HG03135 (cell line): Measurements from ENCODE around the gene IGSF9.
"Not testable (repeated sequence)": the region's sequence is repeated elsewhere in the genome, so short reads cannot be mapped to it uniquely, and the experiment has no call there.

Experiments
- ATAC-seq: cut with Tn5 transposase; IDR thresholded peaks from one replicate; pipeline ENCODE4 v1.9.1; 2021; ENCODE audit warnings: mild to moderate bottlenecking, moderate library complexity; ENCODE audit not compliant: unreplicated experiment

IGSF9 gene

DNA sequence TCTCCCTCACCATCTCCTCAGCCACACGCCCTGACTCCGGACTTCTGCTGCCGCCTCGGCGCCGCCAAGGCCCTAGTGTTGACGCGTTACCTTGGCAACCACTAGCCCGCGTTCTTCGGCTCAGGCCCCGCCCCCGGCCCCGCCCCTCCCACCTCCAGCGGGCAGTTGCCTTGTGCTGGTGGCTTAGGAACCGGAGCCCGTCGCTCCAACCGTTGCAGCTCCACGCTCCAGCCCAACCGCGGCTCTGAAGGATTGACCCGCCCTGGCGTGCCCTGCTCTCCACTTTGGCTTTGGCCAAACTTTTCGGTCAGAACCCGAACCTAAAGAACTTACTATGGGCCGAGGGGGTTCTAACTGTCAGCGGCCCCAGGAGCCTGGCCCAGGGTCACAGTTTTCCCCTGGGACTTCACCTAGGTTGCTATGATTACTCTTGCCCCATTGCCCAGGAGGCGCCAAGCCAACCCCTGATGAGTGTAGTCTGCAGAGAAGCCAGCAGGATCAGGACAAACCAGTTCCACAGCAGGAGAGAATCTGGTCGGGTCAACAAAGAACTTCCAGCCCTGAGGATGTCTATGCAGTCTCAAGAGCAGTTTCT, 45.2 kb downstream of the IGSF9 start, which contains the start of gene CFAP45:
TSS of gene CFAP45 (minus strand) at position 80 of the 595 bp plus-strand sequence. CDS start at position 13, 67 bp downstream.
- ATAC-seq: no peak

GRCh38 chr1:159899634-159900033, 45.8 kb downstream of the IGSF9 start:
- ATAC-seq: not testable (repeated sequence)

DNA sequence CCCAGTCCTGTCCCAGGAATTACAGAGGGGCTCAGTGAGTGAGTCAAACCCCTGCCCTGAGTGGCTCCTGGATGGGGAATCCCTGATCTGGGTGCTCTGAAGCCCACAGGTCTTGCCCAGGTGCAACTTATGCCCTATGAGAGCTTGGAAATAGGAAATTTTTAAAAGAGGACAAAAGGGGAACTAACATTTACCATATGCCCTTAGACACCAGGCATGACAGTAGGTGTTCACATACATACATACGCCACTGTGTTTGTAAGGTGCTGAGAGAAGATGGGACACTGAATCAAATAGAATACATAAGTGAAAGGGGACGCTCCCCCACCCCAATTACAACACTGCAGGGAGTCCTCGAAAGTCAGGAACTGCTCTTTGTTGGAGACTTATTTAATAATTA, 46.9 kb downstream of the IGSF9 start:
- no peak for ATAC-seq

DNA sequence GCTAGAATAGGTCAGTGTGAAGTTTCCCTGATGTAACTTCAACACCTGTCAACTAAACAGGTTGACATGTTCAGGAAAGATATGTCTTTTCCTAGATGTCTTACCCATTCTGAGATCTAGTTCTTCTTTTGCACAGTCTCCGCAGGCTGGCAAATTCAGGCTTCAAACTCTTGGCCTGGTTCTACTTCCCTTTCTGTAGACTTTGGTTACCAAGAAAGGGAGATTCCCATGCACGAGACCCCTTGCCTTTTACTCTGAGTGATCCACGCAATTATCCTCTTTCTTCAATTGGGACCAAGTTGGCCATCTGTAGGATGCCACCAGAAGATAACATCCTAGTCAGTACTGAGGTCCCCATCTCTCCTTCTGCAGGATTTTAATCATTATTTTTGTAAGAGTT, 47.5 kb downstream of the IGSF9 start:
- ATAC-seq: no peak

DNA sequence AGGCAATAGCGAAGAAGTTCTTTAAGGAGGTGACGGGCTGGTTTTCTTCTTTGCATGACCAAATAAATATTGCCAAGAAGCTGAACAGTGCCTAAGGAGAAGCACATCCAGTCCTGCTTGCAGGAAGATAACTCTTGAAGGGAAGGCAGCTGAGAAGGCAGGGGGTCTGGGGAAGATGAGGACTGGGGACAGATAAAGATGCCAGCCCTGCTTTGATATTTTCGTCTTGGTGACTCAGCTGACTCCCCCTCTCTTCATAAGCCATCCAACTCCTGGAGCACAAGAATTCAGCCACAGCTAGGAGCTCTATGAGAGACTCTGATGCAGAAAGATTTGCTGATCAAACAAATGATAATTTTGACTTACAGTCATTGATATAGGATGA, 48.9 kb downstream of the IGSF9 start:
- no peak for ATAC-seq

GRCh38 chr1:159895836-159896545, 49.4 kb downstream of the IGSF9 start:
- no peak for ATAC-seq

DNA sequence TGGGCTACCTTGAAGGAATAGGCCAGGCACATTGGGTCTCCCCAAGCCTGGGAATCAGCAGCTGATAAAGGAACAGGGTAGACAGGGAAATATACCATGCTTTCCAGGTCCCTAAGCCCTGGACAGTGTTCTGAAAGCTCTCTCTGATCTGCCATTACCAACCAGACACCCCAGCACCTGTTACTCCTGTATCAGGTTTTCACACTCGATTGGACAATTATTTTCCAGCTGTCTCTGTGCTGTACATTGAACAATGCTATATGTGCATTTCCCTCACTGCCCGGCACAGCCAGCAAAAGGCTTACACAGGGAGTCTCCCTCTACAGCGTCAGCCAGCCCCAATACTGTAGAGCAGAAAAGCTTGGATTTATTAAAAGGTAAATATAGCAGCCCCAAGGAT, 50.1 kb downstream of the IGSF9 start:
- ATAC-seq: no peak

DNA sequence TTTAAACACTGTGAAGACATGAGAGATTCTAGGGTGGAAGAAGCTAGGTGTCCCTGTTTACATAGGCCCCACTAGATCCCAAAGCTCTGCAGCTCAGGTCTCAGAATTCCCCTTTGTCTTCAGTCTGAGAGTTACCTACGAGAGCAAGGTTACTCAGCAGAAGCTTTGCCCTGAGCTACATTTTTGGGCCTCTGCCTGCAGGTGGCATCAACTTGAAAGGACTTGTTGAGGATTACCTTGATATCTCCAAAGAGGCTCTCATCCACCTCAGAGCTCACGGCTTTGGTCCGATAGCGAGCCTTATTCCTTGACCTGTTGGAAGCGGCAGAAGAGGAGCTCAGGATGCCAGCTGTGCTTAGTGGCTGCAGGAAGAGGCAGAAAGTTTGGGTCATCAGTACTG, 52.5 kb downstream of the IGSF9 start:
- no peak for ATAC-seq

DNA sequence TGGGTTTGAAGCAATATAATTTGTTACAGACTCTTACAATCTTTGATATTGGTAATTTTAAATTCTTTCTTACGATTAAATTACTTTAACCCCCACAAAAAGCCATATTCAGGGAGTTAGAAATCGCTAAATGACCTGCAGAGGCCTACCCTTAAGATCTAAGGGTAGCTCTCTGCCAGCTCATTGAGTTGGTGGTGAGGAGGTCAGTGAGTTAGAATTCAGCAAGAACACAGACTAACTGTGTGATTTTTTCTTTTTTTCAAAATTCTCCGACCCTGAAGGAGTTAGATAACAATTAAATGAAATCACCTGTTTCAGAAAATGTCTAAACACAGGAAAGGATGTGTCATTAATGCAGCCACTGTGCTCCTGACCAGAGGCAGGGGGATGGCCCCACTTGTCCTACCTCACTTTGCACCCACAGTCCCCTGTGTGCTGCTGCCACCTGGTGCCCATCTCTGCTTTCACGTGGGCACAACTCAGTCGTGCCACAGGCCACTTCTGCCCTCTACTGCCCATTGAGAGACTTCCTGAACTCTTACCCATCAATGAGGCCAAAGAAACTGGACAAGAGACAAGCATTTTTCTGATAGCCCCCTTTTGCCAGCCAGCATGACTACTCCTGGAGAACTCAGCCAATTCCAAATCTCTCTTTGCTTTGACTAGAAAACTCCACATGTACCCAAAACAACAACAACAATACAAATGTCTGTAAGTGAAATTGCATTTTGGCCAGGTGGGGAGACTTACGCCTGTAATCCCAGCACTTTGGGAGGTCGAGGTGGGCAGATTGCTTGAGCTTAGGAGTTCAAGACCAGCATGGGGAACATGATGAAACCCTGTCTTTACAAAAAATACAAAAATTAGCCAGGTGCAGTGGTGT, 53.9 kb downstream of the IGSF9 start:
- ATAC-seq: peak; percentile 44

DNA sequence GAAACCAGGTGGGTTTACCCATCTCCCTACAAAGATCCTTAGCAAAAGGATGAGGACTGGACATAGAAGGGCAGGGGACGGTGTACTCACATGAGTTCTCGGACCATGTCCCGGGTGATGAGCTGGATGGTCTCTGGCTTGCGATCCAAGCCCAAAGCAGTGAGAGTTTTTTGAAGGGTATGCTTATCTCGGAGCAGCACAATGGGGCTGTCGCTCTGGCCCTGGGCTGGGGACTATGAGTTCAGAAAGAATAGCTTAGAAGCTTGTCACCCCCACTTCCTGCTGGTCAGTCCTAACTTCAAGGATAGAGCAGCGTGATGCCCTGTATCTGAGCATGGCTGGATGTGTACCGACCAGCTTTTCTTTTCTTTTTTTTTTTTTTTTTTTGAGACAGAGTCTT, 55.0 kb downstream of the IGSF9 start:
- ATAC-seq: no peak

- ATAC-seq: peak; percentile 93
Measured at GRCh38 chr1:159889821-159890252, 55.6 kb downstream of the IGSF9 start.

- no peak for ATAC-seq
Measured at GRCh38 chr1:159889202-159889601, 56.2 kb downstream of the IGSF9 start.

DNA sequence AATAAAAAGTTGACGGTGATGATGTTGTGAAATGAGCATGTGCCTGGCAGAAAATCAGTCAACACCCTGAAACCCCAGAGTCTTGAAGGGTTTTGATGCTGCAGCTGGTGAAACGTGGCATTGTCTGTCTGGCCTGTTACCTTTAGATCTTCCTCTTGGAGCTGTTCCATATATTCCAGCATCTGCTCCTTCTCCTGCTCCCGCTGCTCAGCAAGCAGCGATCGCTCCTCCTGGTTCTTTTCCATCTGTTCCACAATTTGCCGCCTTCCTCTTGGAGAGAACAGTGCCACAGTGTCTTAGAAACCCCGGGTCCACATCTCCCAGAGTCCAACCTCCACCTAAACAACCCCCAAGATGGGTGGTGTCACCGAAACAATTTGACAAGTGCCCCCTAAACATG, 61.1 kb downstream of the IGSF9 start:
- no peak for ATAC-seq

DNA sequence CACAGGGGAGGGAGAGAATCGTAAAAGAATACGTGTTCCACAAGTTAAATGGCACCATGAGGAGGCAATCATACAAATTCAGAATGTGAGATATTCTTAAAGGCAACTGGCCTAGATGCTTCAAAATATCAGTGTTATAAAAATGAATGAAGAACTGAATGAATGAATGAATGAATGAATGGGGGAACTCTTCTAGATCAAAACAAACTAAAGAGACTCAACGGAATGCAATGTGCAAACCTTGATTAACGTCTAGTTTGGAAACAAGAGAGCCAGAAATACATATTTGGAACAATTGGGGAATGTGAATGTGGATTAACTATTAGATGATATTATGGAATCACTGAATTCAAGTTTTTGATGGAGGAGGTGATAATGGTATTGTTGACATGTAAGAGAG, 62.3 kb downstream of the IGSF9 start:
- ATAC-seq: no peak

DNA sequence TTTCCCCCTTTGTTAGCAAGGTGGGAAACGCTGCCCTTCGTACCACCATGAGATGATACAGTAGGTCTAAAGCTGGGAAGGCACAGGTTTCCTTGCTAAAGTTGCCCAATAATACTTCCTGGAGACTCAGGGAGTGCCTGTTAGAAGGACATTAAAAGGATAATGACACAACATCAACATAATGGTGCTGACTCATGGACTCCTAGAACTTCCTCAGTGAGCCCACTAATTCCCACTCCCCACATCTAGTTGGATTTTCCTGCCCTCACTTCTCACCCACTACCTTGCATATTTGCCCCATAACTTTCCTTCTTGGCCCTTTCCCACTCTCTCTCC, 62.9 kb downstream of the IGSF9 start:
- no peak for ATAC-seq

DNA sequence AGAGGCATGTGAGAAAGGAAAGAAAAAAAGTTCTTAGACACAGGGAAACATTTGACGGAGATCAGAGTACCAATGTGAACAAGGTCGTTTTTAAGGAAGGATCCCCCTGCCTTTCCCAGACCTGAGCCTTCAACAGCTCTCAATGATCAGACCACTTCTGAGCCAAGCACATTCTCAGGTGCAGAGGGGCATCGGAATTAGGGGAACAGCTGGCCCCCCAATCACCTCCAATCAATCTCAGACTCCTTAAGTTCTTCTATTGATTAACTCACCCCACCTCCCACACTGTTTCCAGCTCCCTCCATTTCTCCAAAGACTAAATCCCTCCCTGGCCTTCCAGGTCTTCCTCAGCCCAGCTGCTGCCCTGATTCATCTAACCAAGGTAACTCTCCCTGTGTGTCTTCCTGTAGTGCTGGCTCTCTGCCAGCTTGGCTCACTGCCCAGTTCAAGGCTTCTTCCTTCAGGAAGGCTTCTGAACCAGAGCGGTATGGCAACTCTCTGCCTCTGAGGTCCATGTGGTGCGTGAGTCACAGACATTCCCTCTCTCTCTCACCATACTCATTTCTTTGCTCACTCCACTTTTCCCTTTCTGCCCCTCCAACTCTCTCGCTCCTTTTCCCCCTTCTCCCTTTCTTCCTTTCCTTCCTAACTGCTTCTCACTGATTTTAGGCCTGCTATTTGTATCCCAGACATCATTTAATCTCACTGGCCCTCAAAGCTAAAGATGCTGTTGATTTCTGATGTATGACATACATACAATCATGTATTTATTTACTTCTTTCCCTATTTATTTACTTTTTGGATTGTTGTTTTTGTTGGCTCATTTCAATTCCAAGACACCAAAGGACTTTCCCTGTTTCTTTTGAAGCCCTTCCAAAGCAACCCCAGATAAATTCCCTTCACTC, 63.5 kb downstream of the IGSF9 start:
- no peak for ATAC-seq

DNA sequence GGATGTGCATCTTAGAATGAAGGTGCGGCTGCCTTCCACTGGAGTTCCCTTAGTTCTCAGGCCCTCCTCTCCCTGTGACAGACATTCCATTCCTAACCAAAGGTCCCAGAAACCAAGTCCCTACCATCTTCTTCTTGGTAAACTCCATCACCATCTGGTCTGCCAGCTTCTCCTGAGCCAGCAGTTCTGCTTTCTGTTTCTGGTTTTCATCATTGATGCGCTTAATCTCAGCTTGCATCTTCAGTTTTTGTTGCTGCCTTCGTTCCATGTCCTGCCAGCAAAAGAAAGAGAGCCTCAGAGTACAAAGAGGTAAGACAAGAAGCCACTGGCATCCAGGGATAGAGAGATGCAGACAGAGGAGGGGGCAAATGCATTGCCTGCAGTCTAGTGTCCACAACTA, 65.0 kb downstream of the IGSF9 start:
- no peak for ATAC-seq

DNA sequence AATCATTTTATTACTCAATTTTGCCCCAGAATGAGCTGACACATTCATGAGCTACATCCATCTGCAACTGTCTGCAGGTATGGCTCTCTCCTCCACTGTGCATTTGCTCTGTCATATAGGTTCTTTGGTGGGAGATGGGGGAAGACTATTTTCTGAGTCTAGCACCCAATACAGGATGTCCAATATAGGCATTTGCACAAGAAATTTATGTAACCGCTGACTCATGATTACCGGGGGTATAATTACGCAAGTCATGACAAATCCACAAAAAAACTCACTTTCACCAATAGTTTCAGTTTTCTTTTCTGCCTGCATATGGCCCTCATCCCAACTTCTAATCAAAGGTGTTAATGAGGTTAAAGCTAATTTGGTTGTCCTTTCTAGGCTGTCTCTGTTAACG, 65.4 kb downstream of the IGSF9 start:
- ATAC-seq: no peak

- no peak for ATAC-seq
Measured at GRCh38 chr1:159879136-159879535, 66.3 kb downstream of the IGSF9 start.

DNA sequence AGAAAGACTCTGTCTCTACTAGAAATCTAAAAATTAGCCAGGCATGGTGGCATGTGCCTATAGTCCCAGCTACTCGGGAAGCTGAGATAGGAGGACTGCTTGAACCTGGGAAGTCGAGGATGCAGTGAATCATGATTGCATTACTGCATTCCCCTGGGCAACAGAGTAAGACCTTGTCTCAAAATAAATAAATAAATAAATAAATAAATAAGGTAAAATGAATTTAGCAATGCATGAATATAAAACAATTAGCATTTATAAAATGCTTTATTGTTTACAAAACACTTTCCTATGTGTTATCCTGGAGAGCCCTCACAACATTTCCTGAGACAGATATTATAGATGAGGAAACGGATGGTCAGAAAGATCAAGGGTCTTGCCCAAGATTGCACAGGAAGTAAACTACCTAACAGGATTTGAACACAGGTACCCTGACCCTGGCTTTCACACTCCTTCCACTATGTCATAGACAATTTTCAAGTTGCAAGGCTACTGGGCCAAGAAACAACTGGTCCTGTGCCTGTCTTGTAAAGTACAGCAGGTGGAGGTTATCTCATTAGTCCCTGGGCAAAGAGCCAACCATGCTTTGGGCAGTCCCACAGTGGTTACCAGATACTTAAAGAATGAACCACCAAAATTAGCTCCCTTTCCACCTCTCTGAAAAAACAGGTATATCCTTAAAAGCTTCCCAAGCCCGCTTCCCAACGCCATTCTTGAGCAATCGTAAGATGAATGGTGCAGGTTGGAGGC, 67.5 kb downstream of the IGSF9 start:
- ATAC-seq: no peak
